ENCODE measurements around the gene BSND. TPM values are rescaled to one million over a fixed set of nuclear protein-coding genes. Genes with fewer than 3 reads are reported as not detected.

BSND gene
- total RNA-seq, 2 experiments from 2014 or later = not detected

GRCh38 chr1:54982739-54983138 is 16.0 kb upstream of the BSND start:
- H3K9me3 Mint-ChIP-seq = no peaks in the 10 kb centered on the region

GRCh38 chr1:54984131-54984842 is 14.4 kb upstream of the BSND start:
- no peak overlapping the region for H3K27ac Mint-ChIP-seq
- DNase-seq = no peak
- H3K4me3 Mint-ChIP-seq = no peak overlapping the region
- H3K9me3 Mint-ChIP-seq = no peaks in the 10 kb centered on the region
- H3K36me3 Mint-ChIP-seq = no peaks in the 10 kb centered on the region
- H3K27me3 Mint-ChIP-seq = peaks cover 30% of the 10 kb centered on the region
- no peaks in the 10 kb centered on the region for H3K4me1 Mint-ChIP-seq

More at GRCh38 chr1:54982739-54983138, 16.0 kb upstream of the BSND start:
- peaks cover 35% of the 10 kb centered on the region for H3K27me3 Mint-ChIP-seq
- H3K4me3 Mint-ChIP-seq = no peak overlapping the region
- H3K36me3 Mint-ChIP-seq = no peaks in the 10 kb centered on the region
- H3K4me1 Mint-ChIP-seq = no peaks in the 10 kb centered on the region
- H3K27ac Mint-ChIP-seq = no peak overlapping the region
- DNase-seq = no peak

GRCh38 chr1:54985556-54985955 is 13.2 kb upstream of the BSND start:
- no peaks in the 10 kb centered on the region for H3K36me3 Mint-ChIP-seq
- no peak for DNase-seq
- H3K9me3 Mint-ChIP-seq = no peaks in the 10 kb centered on the region

GRCh38 chr1:54986025-54986424 is 12.7 kb upstream of the BSND start:
- DNase-seq = no peak
- Mint-ChIP-seq H3K27me3 (peaks cover 20% of the 10 kb centered on the region), H3K9me3 (no peaks in the 10 kb centered on the region), H3K4me3 (no peak overlapping the region), H3K4me1 (no peaks in the 10 kb centered on the region), H3K36me3 (no peaks in the 10 kb centered on the region), H3K27ac (no peak overlapping the region)

More at GRCh38 chr1:54985556-54985955, 13.2 kb upstream of the BSND start:
- peaks cover 22% of the 10 kb centered on the region for H3K27me3 Mint-ChIP-seq
- no peak overlapping the region for H3K4me3 Mint-ChIP-seq
- H3K4me1 Mint-ChIP-seq = no peaks in the 10 kb centered on the region
- H3K27ac Mint-ChIP-seq = no peak overlapping the region

GRCh38 chr1:54986533-54986932 is 12.2 kb upstream of the BSND start:
- Mint-ChIP-seq H3K4me1 (no peaks in the 10 kb centered on the region), H3K27ac (no peak overlapping the region), H3K36me3 (no peaks in the 10 kb centered on the region), H3K27me3 (peaks cover 15% of the 10 kb centered on the region), H3K4me3 (no peak overlapping the region), H3K9me3 (no peaks in the 10 kb centered on the region)
- DNase-seq = no peak

GRCh38 chr1:54987427-54987826 is 11.3 kb upstream of the BSND start:
- Mint-ChIP-seq H3K4me1 (no peaks in the 10 kb centered on the region), H3K27me3 (peaks cover 9% of the 10 kb centered on the region), H3K4me3 (no peak overlapping the region), H3K9me3 (no peaks in the 10 kb centered on the region), H3K36me3 (no peaks in the 10 kb centered on the region), H3K27ac (no peak overlapping the region)
- no peak for DNase-seq

GRCh38 chr1:54987919-54988705 is 10.6 kb upstream of the BSND start:
- Mint-ChIP-seq H3K27ac (no peak overlapping the region), H3K36me3 (no peaks in the 10 kb centered on the region), H3K9me3 (no peaks in the 10 kb centered on the region), H3K4me1 (no peaks in the 10 kb centered on the region), H3K4me3 (no peak overlapping the region), H3K27me3 (peaks cover 8% of the 10 kb centered on the region)
- no peak for DNase-seq

GRCh38 chr1:54988975-54989374 is 9.8 kb upstream of the BSND start:
- Mint-ChIP-seq H3K9me3 (no peaks in the 10 kb centered on the region), H3K4me1 (no peaks in the 10 kb centered on the region), H3K27me3 (peaks cover 1% of the 10 kb centered on the region), H3K27ac (no peak overlapping the region), H3K36me3 (no peaks in the 10 kb centered on the region), H3K4me3 (no peak overlapping the region)
- DNase-seq = no peak

GRCh38 chr1:54989473-54989872 is 9.3 kb upstream of the BSND start:
- Mint-ChIP-seq H3K27me3 (no peaks in the 10 kb centered on the region), H3K4me1 (no peaks in the 10 kb centered on the region), H3K36me3 (no peaks in the 10 kb centered on the region), H3K27ac (no peak overlapping the region), H3K9me3 (no peaks in the 10 kb centered on the region), H3K4me3 (no peak overlapping the region)
- DNase-seq = no peak

GRCh38 chr1:54989968-54990810 is 8.5 kb upstream of the BSND start:
- H3K36me3 Mint-ChIP-seq = no peaks in the 10 kb centered on the region

GRCh38 chr1:54990916-54991315 is 7.8 kb upstream of the BSND start:
- Mint-ChIP-seq H3K4me1 (peaks cover 2% of the 10 kb centered on the region), H3K9me3 (no peaks in the 10 kb centered on the region), H3K4me3 (no peak overlapping the region), H3K36me3 (no peaks in the 10 kb centered on the region), H3K27me3 (peaks cover 12% of the 10 kb centered on the region), H3K27ac (no peak overlapping the region)
- DNase-seq = no peak

More at GRCh38 chr1:54989968-54990810, 8.5 kb upstream of the BSND start:
- H3K4me1 Mint-ChIP-seq = no peaks in the 10 kb centered on the region
- no peak for DNase-seq
- no peak overlapping the region for H3K27ac Mint-ChIP-seq
- H3K4me3 Mint-ChIP-seq = no peak overlapping the region
- peaks cover 4% of the 10 kb centered on the region for H3K27me3 Mint-ChIP-seq
- no peaks in the 10 kb centered on the region for H3K9me3 Mint-ChIP-seq

- no peak overlapping the region for H3K4me3 Mint-ChIP-seq
- H3K27me3 Mint-ChIP-seq = peaks cover 22% of the 10 kb centered on the region
- no peak for DNase-seq
- H3K4me1 Mint-ChIP-seq = peaks cover 8% of the 10 kb centered on the region
- H3K27ac Mint-ChIP-seq = no peak overlapping the region
- H3K9me3 Mint-ChIP-seq = no peaks in the 10 kb centered on the region
- H3K36me3 Mint-ChIP-seq = no peaks in the 10 kb centered on the region
Observed at GRCh38 chr1:54991939-54992338, 6.8 kb upstream of the BSND start.

- Mint-ChIP-seq H3K4me1 (peaks cover 12% of the 10 kb centered on the region), H3K27me3 (peaks cover 32% of the 10 kb centered on the region), H3K9me3 (no peaks in the 10 kb centered on the region), H3K4me3 (no peak overlapping the region), H3K27ac (no peak overlapping the region), H3K36me3 (no peaks in the 10 kb centered on the region)
- DNase-seq = no peak
Observed at GRCh38 chr1:54993140-54993539, 5.6 kb upstream of the BSND start.

GRCh38 chr1:54994355-54994990 is 4.3 kb upstream of the BSND start:
- Mint-ChIP-seq H3K27ac (no peak overlapping the region), H3K4me3 (no peak overlapping the region)

More at GRCh38 chr1:54994355-54994990, 4.3 kb upstream of the BSND start:
- peaks cover 38% of the 10 kb centered on the region for H3K27me3 Mint-ChIP-seq
- DNase-seq = no peak
- H3K9me3 Mint-ChIP-seq = no peaks in the 10 kb centered on the region
- H3K36me3 Mint-ChIP-seq = no peaks in the 10 kb centered on the region
- H3K4me1 Mint-ChIP-seq = peaks cover 12% of the 10 kb centered on the region
